Measurements from ENCODE around the gene AKTIP. TPM values are rescaled to one million over a fixed set of nuclear protein-coding genes. Genes with fewer than 3 reads are reported as not detected.

The AKTIP gene
- total RNA-seq, 1 experiment from 2014 or later, result 26.1 TPM

DNA sequence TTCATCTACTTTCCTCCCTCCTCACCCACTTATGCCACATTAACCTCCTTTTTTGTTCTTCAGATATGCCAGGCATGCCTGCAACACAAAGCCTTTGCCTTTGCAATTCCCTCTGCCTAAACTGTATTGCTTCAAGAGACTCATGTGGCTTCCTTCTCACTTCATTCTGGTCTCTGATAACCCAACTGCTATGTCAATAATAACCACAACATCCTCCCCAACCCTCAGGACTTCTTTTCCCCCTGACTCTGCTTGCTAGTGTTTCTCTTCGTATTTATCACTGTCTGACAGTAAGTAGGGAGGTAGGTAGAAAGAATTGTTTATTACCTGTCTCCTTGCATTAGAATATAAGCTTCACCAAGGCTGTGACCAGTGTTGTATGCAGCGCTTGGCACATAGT, 46.4 kb downstream of the AKTIP start:
- BruUV-seq (replicated peaks), result no TSS peak
- Histone ChIP-seq H3K36me3 (ENCODE audit: control insufficient read depth, insufficient read depth, low read length) (no peaks in the 10 kb centered on the region; the same call in 1 of the 2 replicates), H3K4me3 (ENCODE audit: low read depth in 2 of 2, low read length in 2 of 2) (no peak overlapping the region), H3K9me3 (ENCODE audit: control insufficient read depth, insufficient read depth, low read depth, low read length) (no peaks in the 10 kb centered on the region), H3K4me1 (ENCODE audit: control insufficient read depth, insufficient read depth, low read length) (no peaks in the 10 kb centered on the region), H3K27me3 (ENCODE audit: control insufficient read depth, insufficient read depth, low read length) (no peaks in the 10 kb centered on the region), H3K27ac (ENCODE audit: low read length) (no peak overlapping the region)
- intact Hi-C loops (cut with micrococcal nuclease; ENCODE audit: unreplicated experiment), result no loop called here
- DNase-seq (ENCODE audit: low read depth, low spot score), result no peak
- ChIA-PET CTCF (no interaction called here), POLR2A (no interaction called here)
- no peak for ATAC-seq
- TF ChIP-seq POLR2AphosphoS5 (IDR thresholded peaks at IDR 0.05; ENCODE audit: low read depth, low read length) (no peak), SIN3A (IDR thresholded peaks at IDR 0.05; ENCODE audit: borderline replicate concordance, insufficient read depth, low read depth, low read length) (no peak), TCF7L2 (IDR thresholded peaks at IDR 0.05; ENCODE audit: low read depth, low read length) (no peak)
- TF ChIP-seq, protein P1, sequence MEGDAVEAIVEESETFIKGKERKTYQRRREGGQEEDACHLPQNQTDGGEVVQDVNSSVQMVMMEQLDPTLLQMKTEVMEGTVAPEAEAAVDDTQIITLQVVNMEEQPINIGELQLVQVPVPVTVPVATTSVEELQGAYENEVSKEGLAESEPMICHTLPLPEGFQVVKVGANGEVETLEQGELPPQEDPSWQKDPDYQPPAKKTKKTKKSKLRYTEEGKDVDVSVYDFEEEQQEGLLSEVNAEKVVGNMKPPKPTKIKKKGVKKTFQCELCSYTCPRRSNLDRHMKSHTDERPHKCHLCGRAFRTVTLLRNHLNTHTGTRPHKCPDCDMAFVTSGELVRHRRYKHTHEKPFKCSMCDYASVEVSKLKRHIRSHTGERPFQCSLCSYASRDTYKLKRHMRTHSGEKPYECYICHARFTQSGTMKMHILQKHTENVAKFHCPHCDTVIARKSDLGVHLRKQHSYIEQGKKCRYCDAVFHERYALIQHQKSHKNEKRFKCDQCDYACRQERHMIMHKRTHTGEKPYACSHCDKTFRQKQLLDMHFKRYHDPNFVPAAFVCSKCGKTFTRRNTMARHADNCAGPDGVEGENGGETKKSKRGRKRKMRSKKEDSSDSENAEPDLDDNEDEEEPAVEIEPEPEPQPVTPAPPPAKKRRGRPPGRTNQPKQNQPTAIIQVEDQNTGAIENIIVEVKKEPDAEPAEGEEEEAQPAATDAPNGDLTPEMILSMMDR (IDR thresholded peaks at IDR 0.05), result no peak
- TF ChIP-seq, protein P2, sequence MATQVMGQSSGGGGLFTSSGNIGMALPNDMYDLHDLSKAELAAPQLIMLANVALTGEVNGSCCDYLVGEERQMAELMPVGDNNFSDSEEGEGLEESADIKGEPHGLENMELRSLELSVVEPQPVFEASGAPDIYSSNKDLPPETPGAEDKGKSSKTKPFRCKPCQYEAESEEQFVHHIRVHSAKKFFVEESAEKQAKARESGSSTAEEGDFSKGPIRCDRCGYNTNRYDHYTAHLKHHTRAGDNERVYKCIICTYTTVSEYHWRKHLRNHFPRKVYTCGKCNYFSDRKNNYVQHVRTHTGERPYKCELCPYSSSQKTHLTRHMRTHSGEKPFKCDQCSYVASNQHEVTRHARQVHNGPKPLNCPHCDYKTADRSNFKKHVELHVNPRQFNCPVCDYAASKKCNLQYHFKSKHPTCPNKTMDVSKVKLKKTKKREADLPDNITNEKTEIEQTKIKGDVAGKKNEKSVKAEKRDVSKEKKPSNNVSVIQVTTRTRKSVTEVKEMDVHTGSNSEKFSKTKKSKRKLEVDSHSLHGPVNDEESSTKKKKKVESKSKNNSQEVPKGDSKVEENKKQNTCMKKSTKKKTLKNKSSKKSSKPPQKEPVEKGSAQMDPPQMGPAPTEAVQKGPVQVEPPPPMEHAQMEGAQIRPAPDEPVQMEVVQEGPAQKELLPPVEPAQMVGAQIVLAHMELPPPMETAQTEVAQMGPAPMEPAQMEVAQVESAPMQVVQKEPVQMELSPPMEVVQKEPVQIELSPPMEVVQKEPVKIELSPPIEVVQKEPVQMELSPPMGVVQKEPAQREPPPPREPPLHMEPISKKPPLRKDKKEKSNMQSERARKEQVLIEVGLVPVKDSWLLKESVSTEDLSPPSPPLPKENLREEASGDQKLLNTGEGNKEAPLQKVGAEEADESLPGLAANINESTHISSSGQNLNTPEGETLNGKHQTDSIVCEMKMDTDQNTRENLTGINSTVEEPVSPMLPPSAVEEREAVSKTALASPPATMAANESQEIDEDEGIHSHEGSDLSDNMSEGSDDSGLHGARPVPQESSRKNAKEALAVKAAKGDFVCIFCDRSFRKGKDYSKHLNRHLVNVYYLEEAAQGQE (IDR thresholded peaks at IDR 0.05; ENCODE audit: insufficient read depth in 1 of 2, low read depth in 2 of 2, low read length in 1 of 2), result no peak
- in situ Hi-C loops (cut with HindIII; ENCODE audit: low pct_unique_long_range_greater_than_20kb, low sequenced_read_pairs), result no loop called here

DNA sequence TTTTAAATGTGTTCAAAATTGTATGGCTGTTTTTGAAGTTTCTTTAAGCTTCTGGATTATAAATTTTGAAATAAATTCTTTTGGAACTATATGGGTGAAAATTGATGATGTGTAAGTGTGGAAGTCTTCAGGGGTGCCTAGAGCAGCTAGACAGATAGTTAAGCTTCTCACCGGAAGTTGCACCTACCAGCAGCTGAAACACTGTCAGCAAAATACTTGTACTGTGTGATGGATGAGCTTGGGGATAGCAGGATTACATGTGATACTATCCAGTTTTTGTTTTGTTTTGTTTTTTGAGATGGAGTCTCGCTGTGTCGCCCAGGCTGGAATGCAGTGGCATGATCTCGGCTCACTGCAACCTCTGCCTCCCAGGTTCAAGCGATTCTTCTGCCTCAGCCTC, 49.1 kb downstream of the AKTIP start:
- ChIA-PET CTCF (no interaction called here), POLR2A (no interaction called here)
- ATAC-seq, result no peak
- Histone ChIP-seq H3K4me1 (ENCODE audit: control insufficient read depth, insufficient read depth, low read length) (no peaks in the 10 kb centered on the region), H3K27ac (ENCODE audit: low read length) (no peak overlapping the region), H3K9me3 (ENCODE audit: control insufficient read depth, insufficient read depth, low read depth, low read length) (no peaks in the 10 kb centered on the region), H3K4me3 (ENCODE audit: low read depth in 2 of 2, low read length in 2 of 2) (no peak overlapping the region), H3K27me3 (ENCODE audit: control insufficient read depth, insufficient read depth, low read length) (no peaks in the 10 kb centered on the region), H3K36me3 (ENCODE audit: control insufficient read depth, insufficient read depth, low read length) (no peaks in the 10 kb centered on the region; the same call in 1 of the 2 replicates)
- intact Hi-C loops (cut with micrococcal nuclease; ENCODE audit: unreplicated experiment) (no loop called here), in situ Hi-C loops (cut with HindIII; ENCODE audit: low pct_unique_long_range_greater_than_20kb, low sequenced_read_pairs) (no loop called here)
- no peak for DNase-seq (ENCODE audit: low read depth, low spot score)
- no TSS peak for BruUV-seq (replicated peaks)
- TF ChIP-seq, protein P2 (IDR thresholded peaks at IDR 0.05; ENCODE audit: insufficient read depth in 1 of 2, low read depth in 2 of 2, low read length in 1 of 2), result no peak
- no peak for TF ChIP-seq POLR2AphosphoS5 (IDR thresholded peaks at IDR 0.05; ENCODE audit: low read depth, low read length)
- TF ChIP-seq TCF7L2 (IDR thresholded peaks at IDR 0.05; ENCODE audit: low read depth, low read length), result no peak
- no peak for TF ChIP-seq SIN3A (IDR thresholded peaks at IDR 0.05; ENCODE audit: borderline replicate concordance, insufficient read depth, low read depth, low read length)

Measured in Panc1 (cell line).